HG03521 (cell line): ENCODE data around the gene CCNK.

Experiments used
- ATAC-seq: cut with Tn5 transposase; IDR thresholded peaks from one replicate; pipeline ENCODE4 v1.9.1; 2021; ENCODE audit warnings: mild to moderate bottlenecking, moderate library complexity; ENCODE audit not compliant: unreplicated experiment

The CCNK gene

GRCh38 chr14:99532310-99532709, 51.1 kb downstream of the CCNK start:
- ATAC-seq: no peak

GRCh38 chr14:99534333-99534732, 53.1 kb downstream of the CCNK start:
- ATAC-seq: no peak

GRCh38 chr14:99534863-99535262, 53.7 kb downstream of the CCNK start:
- ATAC-seq: no peak

- no peak for ATAC-seq
These were observed 54.2 kb downstream of the CCNK start for GRCh38 chr14:99535448-99535847.

GRCh38 chr14:99535908-99536778, 54.9 kb downstream of the CCNK start:
- no peak for ATAC-seq

- ATAC-seq: no peak
These were observed 56.2 kb downstream of the CCNK start for GRCh38 chr14:99537399-99537798.

- ATAC-seq: no peak
These were observed 57.1 kb downstream of the CCNK start for GRCh38 chr14:99538275-99538674.

- ATAC-seq: no peak
These were observed 57.5 kb downstream of the CCNK start for GRCh38 chr14:99538733-99539132.

GRCh38 chr14:99539491-99539890, 58.3 kb downstream of the CCNK start:
- ATAC-seq: no peak

GRCh38 chr14:99540196-99541032, 59.2 kb downstream of the CCNK start:
- ATAC-seq: no peak

GRCh38 chr14:99541211-99541610, 60.0 kb downstream of the CCNK start:
- no peak for ATAC-seq

- ATAC-seq: no peak
These were observed 60.7 kb downstream of the CCNK start for GRCh38 chr14:99541677-99542470.

GRCh38 chr14:99542566-99542965, 61.4 kb downstream of the CCNK start:
- no peak for ATAC-seq

GRCh38 chr14:99543370-99543769, 62.2 kb downstream of the CCNK start:
- ATAC-seq: no peak

GRCh38 chr14:99543985-99544384, 62.8 kb downstream of the CCNK start:
- no peak for ATAC-seq

GRCh38 chr14:99544991-99545390, 63.8 kb downstream of the CCNK start:
- ATAC-seq: no peak

- ATAC-seq: no peak
These were observed 64.4 kb downstream of the CCNK start for GRCh38 chr14:99545586-99545985.

GRCh38 chr14:99546234-99546879, 65.1 kb downstream of the CCNK start:
- ATAC-seq: no peak

- ATAC-seq: no peak
These were observed 67.0 kb downstream of the CCNK start for GRCh38 chr14:99548255-99548654.

- ATAC-seq: no peak
These were observed 67.8 kb downstream of the CCNK start for GRCh38 chr14:99548871-99549515.
